ENCODE measurements around the gene CDC16. TPM values are rescaled to one million over a fixed set of nuclear protein-coding genes. Genes with fewer than 3 reads are reported as not detected.
A peak's percentile ranks its signal among the peaks of the same experiment; 100 is the strongest.

The CDC16 gene
- total and polyA plus RNA-seq, 8 donors = 59.8 to 161 (median 121) TPM

- DNase-seq (no peak), ATAC-seq (no peak)
- Histone ChIP-seq H3K9me3 (no peaks in the 10 kb centered on the region), H3K27ac (no peak overlapping the region), H3K36me3 (no peaks in the 10 kb centered on the region), H3K4me1 (peaks cover 0 to 14% of the 10 kb centered on the region in 2 donors), H3K4me3 (no peak overlapping the region), H3K27me3 (peaks cover 3 to 35% of the 10 kb centered on the region in 2 donors)
- intact Hi-C loops (cut with DNase I) = loop anchor here in 1 of 2 donors (5.0 kb wide), 1 partner anchor 277 kb away; no protein-coding TSS in a partner anchor
- TF ChIP-seq CTCF (IDR thresholded peaks at IDR 0.05) = no peak
Observed at GRCh38 chr13:114229506-114229905, 5.2 kb upstream of the CDC16 start.

- Histone ChIP-seq H3K4me1 (peaks cover 0 to 16% of the 10 kb centered on the region in 2 donors), H3K36me3 (no peaks in the 10 kb centered on the region), H3K27ac (no peak overlapping the region), H3K4me3 (no peak overlapping the region), H3K9me3 (no peaks in the 10 kb centered on the region), H3K27me3 (peaks cover 3 to 35% of the 10 kb centered on the region in 2 donors)
- no peak for ATAC-seq
- TF ChIP-seq CTCF (IDR thresholded peaks at IDR 0.05) = no peak
- intact Hi-C loops (cut with DNase I) = no loop called here
- DNase-seq = no peak
Observed at GRCh38 chr13:114230117-114230516, 4.6 kb upstream of the CDC16 start.

- no peak for TF ChIP-seq CTCF (IDR thresholded peaks at IDR 0.05)
- peaks cover 3 to 35% of the 10 kb centered on the region in 2 donors for H3K27me3 ChIP-seq
- no peaks in the 10 kb centered on the region for H3K36me3 ChIP-seq
- H3K4me3 ChIP-seq = no peak overlapping the region
- intact Hi-C loops (cut with DNase I) = no loop called here
- no peak for ATAC-seq
- H3K27ac ChIP-seq = no peak overlapping the region
- DNase-seq = no peak
- H3K4me1 ChIP-seq = peaks cover 2 to 19% of the 10 kb centered on the region in 2 donors
- no peaks in the 10 kb centered on the region for H3K9me3 ChIP-seq
Observed at GRCh38 chr13:114230575-114230974, 4.1 kb upstream of the CDC16 start.

DNA sequence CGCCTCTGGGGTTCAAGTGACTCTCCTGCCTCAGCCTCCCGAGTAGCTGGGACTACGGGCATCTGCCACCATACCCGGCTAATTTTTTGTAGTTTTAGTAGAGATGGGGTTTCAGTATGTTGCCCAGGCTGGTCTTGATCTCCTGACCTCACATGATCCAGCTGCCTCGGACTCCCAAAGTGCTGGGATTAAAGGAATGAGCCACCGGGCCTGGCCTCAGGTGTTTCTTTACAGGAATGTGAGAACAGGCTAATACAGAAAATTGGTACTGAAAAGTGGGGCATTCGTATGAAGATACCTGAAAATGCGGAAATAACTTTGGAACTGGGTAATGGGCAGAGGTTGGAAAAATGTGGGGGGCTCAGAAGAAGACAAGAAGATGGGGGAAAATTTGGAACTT, 2.8 kb upstream of the CDC16 start:
- H3K27me3 ChIP-seq = peaks cover 3 to 35% of the 10 kb centered on the region in 2 donors
- no peak for DNase-seq
- no peak overlapping the region for H3K27ac ChIP-seq
- no peaks in the 10 kb centered on the region for H3K9me3 ChIP-seq
- H3K4me1 ChIP-seq = peaks cover 5 to 27% of the 10 kb centered on the region in 2 donors
- intact Hi-C loops (cut with DNase I) = no loop called here
- no peak for TF ChIP-seq CTCF (IDR thresholded peaks at IDR 0.05)
- no peak overlapping the region for H3K4me3 ChIP-seq
- peaks cover 0 to 2% of the 10 kb centered on the region in 2 donors for H3K36me3 ChIP-seq
- ATAC-seq = no peak

DNA sequence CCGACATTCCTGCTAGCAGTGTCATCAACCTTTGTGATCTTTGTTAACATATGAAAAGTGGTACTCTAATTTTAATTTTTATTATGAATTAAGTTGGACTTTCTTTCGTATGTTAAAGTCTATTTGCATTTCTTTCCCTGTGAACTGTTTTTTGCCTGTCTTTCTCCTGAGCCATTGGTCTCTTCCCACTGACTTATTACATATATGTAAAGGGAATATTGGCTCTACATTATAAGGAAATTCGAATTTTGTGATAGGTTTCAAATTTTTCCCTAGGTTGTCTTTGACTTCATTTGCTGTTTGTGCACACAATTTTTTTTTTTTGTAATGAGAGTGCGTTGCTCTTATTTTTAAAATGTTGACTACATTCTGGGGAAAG, 442 bp upstream of the CDC16 start:
- intact Hi-C loops (cut with DNase I) = no loop called here
- DNase-seq = no peak

More for the DNA sequence above, 442 bp upstream of the CDC16 start:
- no peak for TF ChIP-seq CTCF (IDR thresholded peaks at IDR 0.05)
- Histone ChIP-seq H3K27ac (peak overlapping the region; percentile 84 to 87), H3K4me3 (peak overlapping the region; percentile 93 to 97), H3K4me1 (peaks cover 5 to 26% of the 10 kb centered on the region in 2 donors), H3K9me3 (no peaks in the 10 kb centered on the region), H3K36me3 (peaks cover 0 to 26% of the 10 kb centered on the region in 2 donors), H3K27me3 (peaks cover 0 to 17% of the 10 kb centered on the region in 2 donors)
- ATAC-seq = no peak
